Gastroesophageal sphincter (tissue), 4 donors: ENCODE measurements around the gene POM121L2. TPM values are rescaled to one million over a fixed set of nuclear protein-coding genes. Genes with fewer than 3 reads are reported as not detected.

Experiments
- ATAC-seq: fragments of 150-250 bp; one replicate; pipeline ENCODE4 v1.9.1; 2016; ENCODE audit warnings: mild to moderate bottlenecking, moderate library complexity
- H3K27ac ChIP-seq, 4 donors: fragments of 200-600 bp; sonication (generic) in 3 of 4; 1 replicate in 3 of 4; 2 replicates in 1 of 4; pipeline ENCODE4 v1.5.1; 2016 to 2019
- H3K27me3 ChIP-seq: fragments of 200-600 bp; sonication (generic); one replicate; pipeline ENCODE4 v1.5.1; 2019
- H3K36me3 ChIP-seq, 2 donors: fragments of 200-600 bp; sonication (generic); one replicate each; pipeline ENCODE4 v1.5.1; 2019; ENCODE audit warnings: control low read depth in 1 of 2
- H3K4me1 ChIP-seq, 3 donors: fragments of 200-600 bp; sonication (generic); 1 replicate in 2 of 3; 2 replicates in 1 of 3; pipeline ENCODE4 v1.5.1; 2016 to 2019; ENCODE audit warnings: control low read depth in 2 of 3
- H3K4me3 ChIP-seq, 2 donors: fragments of 200-600 bp; sonication (generic); one replicate each; pipeline ENCODE4 v1.5.1; 2019; ENCODE audit warnings: mild to moderate bottlenecking in 1 of 2, moderate library complexity in 1 of 2
- H3K9me3 ChIP-seq, 3 donors: fragments of 200-600 bp; sonication (generic); one replicate each; pipeline ENCODE4 v1.5.1; 2017 to 2019; ENCODE audit warnings: control low read depth in 2 of 3
- EP300 ChIP-seq: sonication (generic); formaldehyde crosslinking; IDR thresholded peaks from one replicate; pipeline ENCODE4 v1.6.1; 2017; ENCODE audit warnings: antibody characterized with exemption, mild to moderate bottlenecking
- POLR2A ChIP-seq, 2 donors: fragments of 450-650 bp; IDR thresholded peaks; one replicate each; pipeline ENCODE4 v1.6.1; 2017; ENCODE audit warnings: antibody characterized with exemption in 2 of 2, mild to moderate bottlenecking in 2 of 2, moderate library complexity in 1 of 2
- POLR2AphosphoS5 ChIP-seq: sonication (generic); formaldehyde crosslinking; IDR thresholded peaks from one replicate; pipeline ENCODE4 v1.6.1; 2017; ENCODE audit warnings: antibody characterized with exemption
- WGBS, 2 donors: methylation state at CpG; one replicate each; pipeline ENCODE4 v1.1.5; 2018; ENCODE audit warnings: low coverage in 1 of 2; 5-methylcytosine and 5-hydroxymethylcytosine counted together
- total RNA-seq, 4 donors: library from RNA; depleted of rRNA; stranded (reverse); fragments of >200 nt; gene quantifications; one replicate each; pipeline ENCODE4 v1.1.0, GENCODE V29; 2016
- TF ChIP-seq, protein P1 (sequence below), 4 experiments: fragments of 200-600 bp in 2 of 4; fragments of 450-650 bp in 2 of 4; sonication (generic) in 1 of 4; IDR thresholded peaks; one replicate each; pipeline ENCODE4 v1.5.1; 2017 to 2019; ENCODE audit warnings: antibody characterized with exemption in 4 of 4, mild to moderate bottlenecking in 2 of 4, moderate library complexity in 2 of 4

POM121L2 gene
- total RNA-seq, 4 donors from 2014 or later: not detected

DNA sequence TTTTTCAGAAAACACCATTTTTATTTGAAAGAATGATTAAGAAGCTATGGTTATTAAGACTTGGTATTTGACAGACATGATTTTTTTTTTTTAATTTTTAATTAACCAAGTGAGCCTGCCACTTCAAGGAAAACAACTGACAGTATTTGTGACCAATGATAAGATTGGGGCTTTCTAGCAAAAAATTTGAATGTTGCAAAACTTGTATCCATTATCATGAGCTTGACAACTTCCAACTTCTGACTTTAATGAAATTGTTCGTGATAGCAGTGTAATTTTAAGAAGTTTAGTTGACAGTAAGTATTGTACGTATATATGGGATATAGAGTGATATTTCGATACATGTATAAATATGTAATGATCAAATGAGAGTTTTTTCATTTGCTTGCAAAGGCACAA lies 21.6 kb upstream of the POM121L2 start:
- no peak for ATAC-seq
- TF ChIP-seq, protein P1, sequence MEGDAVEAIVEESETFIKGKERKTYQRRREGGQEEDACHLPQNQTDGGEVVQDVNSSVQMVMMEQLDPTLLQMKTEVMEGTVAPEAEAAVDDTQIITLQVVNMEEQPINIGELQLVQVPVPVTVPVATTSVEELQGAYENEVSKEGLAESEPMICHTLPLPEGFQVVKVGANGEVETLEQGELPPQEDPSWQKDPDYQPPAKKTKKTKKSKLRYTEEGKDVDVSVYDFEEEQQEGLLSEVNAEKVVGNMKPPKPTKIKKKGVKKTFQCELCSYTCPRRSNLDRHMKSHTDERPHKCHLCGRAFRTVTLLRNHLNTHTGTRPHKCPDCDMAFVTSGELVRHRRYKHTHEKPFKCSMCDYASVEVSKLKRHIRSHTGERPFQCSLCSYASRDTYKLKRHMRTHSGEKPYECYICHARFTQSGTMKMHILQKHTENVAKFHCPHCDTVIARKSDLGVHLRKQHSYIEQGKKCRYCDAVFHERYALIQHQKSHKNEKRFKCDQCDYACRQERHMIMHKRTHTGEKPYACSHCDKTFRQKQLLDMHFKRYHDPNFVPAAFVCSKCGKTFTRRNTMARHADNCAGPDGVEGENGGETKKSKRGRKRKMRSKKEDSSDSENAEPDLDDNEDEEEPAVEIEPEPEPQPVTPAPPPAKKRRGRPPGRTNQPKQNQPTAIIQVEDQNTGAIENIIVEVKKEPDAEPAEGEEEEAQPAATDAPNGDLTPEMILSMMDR (IDR thresholded peaks at IDR 0.05): no peak
- TF ChIP-seq EP300: no peak
- no peak for TF ChIP-seq POLR2A (IDR thresholded peaks at IDR 0.05)
- Histone ChIP-seq H3K4me3 (no peak overlapping the region), H3K36me3 (no peaks in the 10 kb centered on the region), H3K27me3 (peaks cover 47% of the 10 kb centered on the region), H3K9me3 (no peaks in the 10 kb centered on the region), H3K4me1 (no peaks in the 10 kb centered on the region), H3K27ac (no peak overlapping the region)
- 45 to 58% methylated on average over 3 of the region's 3 CpGs for WGBS, 2 donors

DNA sequence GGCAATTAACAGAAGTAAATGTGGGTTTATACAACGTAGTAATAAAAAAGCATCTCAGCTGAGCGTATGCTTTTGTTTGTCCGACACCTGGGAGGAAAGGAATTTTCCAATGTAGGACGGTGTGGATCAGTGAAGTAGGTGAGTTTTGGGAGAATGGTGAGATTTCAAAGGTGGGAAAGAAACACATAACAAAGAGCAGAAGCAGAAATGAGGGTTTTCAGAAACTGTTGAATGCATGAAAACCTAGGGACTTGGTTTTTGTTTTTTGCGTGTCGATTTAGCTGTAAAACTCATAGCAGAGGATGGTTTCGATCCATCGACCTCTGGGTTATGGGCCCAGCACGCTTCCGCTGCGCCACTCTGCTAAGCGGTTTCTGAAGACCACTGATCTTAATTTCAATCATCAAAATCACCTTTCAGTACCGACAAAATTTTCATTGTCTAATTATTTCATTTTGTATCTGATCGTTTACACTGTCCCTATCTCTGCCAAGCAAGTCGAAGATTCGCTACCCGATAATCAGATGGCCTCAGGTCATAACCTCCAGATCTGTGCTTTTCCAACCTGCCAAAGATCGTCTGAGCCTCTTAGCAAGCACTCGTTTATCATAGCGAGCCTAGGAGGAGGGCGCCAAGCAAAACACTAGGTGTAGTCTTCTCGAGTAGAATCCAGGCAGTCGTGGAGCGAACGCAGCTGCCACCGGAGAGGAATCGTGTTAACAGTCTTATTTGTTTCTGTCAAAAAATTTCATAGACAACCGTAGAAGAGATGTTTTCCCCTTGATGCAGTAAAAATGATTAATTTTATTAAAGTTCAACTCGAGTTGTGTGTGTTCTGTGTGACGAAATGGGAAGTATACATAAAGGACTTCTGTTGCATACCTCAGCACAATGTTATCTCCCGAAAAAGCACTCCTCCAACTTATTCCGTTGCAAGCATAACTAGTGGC lies 20.9 kb upstream of the POM121L2 start:
- 9 to 10% methylated on average over 25 to 32 of the region's 32 CpGs for WGBS, 2 donors
- TF ChIP-seq POLR2A (IDR thresholded peaks at IDR 0.05) (no peak), EP300 (no peak), POLR2AphosphoS5 (no peak)
- TF ChIP-seq, protein P1 (IDR thresholded peaks at IDR 0.05): no peak
- no peak overlapping the region for H3K27ac ChIP-seq
- H3K9me3 ChIP-seq: no peaks in the 10 kb centered on the region
- no peaks in the 10 kb centered on the region for H3K36me3 ChIP-seq
- no peaks in the 10 kb centered on the region for H3K4me1 ChIP-seq
- H3K4me3 ChIP-seq: peak overlapping the region in 1 of 2 donors; percentile 19
- peaks cover 51% of the 10 kb centered on the region for H3K27me3 ChIP-seq
- no peak for ATAC-seq

DNA sequence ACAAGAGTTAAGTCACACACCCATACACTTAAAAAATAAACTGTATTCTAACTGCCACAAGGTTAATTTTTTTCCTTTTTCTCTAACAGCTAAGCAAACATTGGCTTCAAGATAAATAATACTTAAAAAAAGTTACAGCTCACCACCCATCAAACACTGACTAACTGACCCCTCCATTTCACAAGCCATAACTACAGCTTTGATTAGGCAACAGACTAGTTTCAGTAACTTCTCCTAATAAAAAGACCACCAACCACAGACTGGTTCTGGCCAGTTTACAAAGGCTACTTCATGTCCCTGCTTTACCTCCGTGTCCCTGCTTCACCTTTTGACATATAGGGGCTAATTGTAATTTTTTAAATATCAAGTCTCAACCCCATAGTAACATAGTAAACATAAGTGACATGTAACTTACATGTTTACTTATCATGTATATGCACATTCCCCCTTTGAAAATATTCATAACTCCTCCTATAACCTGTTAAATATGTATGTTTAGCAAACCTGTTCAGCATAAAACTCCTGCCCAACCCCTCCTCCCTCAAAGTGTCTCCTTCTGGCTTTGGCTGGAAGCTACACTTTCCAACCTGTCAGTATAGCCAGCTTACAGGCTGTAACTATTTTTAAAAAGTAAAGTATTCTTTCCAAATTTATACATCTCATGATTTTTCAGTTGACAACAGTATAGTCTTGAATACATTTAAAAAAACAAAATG lies 15.1 kb upstream of the POM121L2 start:
- TF ChIP-seq POLR2A (IDR thresholded peaks at IDR 0.05) (no peak), POLR2AphosphoS5 (no peak), EP300 (no peak)
- TF ChIP-seq, protein P1 (IDR thresholded peaks at IDR 0.05): no peak
- no peak overlapping the region for H3K4me3 ChIP-seq
- H3K9me3 ChIP-seq: no peaks in the 10 kb centered on the region
- ATAC-seq: no peak
- H3K36me3 ChIP-seq: no peaks in the 10 kb centered on the region
- peaks cover 67% of the 10 kb centered on the region for H3K27me3 ChIP-seq
- no peak overlapping the region for H3K27ac ChIP-seq
- whole genome bisulfite sequencing, 2 donors: 13 to 27% methylated on average over 1 of the region's 1 CpG
- no peaks in the 10 kb centered on the region for H3K4me1 ChIP-seq

DNA sequence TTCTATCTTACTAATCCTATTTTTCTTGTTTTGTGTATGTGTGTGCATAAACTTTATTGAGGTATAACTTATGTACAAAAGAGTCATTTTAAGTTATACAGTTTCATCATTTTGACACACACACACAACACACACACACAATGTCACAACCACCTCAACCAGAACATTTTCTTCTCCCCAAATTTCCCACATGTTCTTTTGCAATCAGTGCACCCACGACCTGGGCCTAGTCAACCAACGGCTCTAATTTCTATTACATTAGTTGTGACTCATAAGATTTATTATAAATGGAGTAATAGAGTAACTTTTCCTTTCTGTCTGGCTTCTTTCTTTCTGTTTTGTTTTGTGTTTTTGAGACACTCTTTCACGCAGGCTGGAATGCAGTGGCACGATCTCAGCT lies 9.8 kb upstream of the POM121L2 start:
- TF ChIP-seq EP300 (no peak), POLR2AphosphoS5 (no peak), POLR2A (IDR thresholded peaks at IDR 0.05) (no peak)
- TF ChIP-seq, protein P1 (IDR thresholded peaks at IDR 0.05): no peak
- no peak overlapping the region for H3K4me3 ChIP-seq
- no peak overlapping the region for H3K27ac ChIP-seq
- no peak for ATAC-seq
- no peaks in the 10 kb centered on the region for H3K4me1 ChIP-seq
- H3K36me3 ChIP-seq: no peaks in the 10 kb centered on the region
- no peaks in the 10 kb centered on the region for H3K9me3 ChIP-seq
- WGBS, 2 donors: 70 to 71% methylated on average over 4 of the region's 4 CpGs
- H3K27me3 ChIP-seq: peaks cover 40% of the 10 kb centered on the region
